ENCODE data around the gene ATP9A.
"Not testable (repeated sequence)": the region's sequence is repeated elsewhere in the genome, so short reads cannot be mapped to it uniquely, and the experiment has no call there.

ATP9A gene

DNA sequence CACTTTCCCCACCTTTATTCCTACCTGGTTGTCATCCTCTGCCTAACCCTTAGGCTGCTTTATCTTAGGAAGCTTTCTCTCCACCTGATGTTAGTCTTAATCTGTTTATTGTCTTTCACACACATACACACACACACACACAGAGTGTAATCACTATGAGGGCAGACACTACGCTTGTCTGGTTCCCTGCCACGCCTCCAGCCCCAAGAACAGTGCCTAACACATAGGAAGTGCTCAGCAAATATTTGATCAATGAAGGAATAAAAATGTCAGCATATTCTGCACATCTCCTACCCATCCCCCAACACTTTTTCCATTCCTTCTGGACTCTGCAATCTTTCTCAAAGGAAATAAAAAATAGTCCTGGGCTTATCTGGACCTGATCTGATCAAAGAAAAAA is 174.6 kb downstream of the ATP9A start:
- DNase-seq: no peak

DNA sequence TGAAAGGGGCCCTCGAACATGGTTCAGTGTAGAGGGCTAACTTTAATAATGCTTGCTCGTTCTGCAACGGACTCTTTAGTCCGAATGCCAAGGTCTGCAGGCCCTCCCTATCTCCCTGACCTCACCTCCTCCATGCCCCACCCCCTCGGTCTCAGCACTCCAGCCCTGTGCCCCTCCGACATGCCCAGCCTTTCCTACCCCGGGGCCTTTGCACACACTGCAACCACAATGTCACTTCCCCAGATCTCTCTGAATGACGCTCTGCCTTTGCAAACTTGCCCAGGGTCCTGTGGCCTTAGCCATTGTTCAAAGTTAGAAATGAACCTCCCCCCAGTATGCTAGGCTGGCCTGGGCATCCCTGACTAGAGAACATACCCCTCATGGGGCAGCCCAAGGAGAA is 175.6 kb downstream of the ATP9A start:
- no peak for DNase-seq

DNA sequence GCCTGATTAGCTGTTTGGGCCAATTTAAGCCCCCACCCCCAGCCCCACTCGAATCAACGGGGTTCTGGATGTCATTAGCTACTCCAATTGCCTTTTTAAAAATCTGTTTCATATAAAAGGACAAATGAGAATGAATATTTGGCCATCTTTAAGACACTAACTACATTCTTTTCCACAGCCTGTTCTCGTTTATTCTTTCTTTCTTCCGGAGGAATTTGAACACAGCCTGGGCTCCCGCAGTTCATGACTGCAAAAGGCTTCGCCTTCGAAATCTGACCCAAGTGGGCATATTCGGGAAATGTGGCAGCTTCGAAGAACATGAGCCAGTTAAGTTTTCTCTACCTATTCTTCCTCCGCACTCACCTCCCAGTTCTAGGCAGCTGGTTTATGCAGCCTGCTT is 176.3 kb downstream of the ATP9A start:
- no peak for DNase-seq

DNA sequence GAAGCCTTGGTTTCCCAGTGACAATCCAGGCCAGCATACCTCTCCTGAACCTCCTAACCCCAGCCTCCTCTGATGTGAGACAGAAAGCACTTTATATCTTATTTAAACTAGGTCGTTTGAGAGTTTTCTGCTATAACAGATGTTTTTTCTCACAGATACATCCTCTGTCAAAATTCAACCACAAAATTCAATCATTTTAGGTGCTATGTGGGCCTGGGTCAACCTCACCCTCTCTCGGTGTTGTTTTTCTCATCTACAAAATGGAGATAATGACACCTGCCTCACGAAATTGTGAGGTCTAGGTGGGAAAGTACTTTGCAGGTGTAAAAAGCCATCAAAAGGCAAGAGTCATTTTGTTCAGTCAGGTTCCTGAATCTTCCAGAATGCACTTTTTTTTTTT is 179.4 kb downstream of the ATP9A start:
- no peak for DNase-seq

DNA sequence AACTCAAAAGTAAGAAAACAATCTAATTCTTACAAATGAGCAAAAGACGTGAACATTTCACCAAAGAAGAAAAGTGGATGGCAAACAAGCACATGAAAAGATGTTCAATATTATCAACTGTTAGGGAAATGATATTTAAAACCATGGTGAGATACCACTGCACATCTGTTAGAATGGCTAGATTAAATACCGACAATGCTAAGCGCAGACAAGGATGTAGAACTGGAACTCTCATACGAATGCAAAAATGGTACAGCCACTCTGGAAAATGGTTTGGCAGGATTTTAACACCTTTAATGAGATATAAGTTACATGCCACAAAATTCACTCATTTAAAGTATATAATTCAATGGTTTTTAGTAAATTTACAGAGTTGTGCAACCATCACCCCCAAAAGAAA is 181.0 kb downstream of the ATP9A start:
- DNase-seq: no peak

DNA sequence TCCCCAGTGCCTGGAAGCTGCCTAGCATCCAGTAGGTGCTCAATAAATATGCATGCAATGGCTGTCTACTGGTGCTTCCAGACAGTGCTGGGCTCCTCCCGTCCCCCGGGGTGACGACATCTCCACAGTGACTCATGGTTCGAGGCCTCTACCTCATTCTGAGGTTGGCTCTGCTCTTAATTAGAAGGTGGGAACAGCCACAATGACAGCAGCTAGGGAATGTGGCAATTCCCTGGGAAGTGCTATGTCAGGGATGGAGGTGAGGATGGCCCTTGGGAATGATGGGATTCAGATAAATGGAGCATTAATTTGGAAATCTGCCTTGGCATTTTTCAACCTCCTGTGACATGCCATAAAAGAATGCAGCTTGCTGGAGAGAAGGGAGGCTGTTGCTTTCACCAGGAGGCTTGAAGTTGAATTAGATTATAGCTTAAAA is 182.2 kb downstream of the ATP9A start:
- no peak for DNase-seq

DNA sequence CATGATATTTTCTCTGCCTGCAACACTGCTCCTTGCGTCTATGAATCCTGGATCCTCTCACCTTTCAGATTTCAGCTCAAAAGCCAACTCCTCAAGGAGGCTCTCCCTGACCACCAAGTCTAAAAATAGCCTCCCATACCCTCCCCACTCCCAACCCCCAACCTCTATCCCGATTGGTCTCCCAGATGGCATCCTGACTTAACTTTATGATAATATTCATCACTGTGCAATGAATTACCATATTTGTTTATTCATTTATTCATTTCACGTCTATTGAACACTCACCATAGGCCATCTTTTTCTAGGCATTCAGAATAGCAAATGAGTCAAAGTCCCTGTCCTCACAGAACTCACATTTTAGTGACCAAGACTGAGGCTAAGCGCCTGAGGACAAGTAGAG is 183.0 kb downstream of the ATP9A start:
- DNase-seq: no peak

DNA sequence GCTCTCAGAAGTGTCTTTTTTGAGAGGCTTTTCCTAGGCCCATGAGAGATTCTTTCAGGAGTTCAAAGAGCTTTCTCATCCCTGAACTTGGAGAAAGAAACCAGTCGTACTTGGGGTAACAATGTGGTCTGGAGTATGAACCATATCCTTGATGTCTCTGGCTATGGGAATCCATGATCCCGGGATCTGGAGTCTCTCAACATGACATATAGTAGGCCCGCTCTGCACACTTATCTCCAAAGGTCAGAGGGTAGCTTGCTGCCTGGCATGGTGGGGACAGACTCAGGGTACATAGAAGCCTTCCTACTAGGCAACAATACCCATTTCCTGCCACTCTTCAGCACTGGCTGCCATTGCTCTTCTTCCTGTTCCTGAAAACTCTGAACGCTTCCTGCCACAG is 183.5 kb downstream of the ATP9A start:
- DNase-seq: no peak

DNA sequence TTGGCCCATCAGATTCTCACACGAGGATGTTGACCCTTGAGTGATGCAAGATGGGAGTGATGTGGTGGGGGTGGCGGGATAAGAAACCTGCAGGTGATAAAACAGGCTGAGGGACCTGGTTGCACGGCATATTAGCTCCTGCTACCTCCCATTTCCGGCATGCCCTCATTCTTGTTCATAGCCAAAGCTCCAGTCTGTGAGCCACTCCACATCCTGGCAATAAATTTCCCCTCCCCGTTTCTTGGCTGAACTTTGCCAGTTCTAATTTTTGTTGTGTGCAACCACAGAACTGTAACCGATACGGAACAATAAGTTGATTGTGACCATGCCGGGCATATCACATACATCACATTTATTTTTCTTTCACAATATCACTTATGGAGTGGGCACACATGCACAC is 184.1 kb downstream of the ATP9A start:
- no peak for DNase-seq

DNA sequence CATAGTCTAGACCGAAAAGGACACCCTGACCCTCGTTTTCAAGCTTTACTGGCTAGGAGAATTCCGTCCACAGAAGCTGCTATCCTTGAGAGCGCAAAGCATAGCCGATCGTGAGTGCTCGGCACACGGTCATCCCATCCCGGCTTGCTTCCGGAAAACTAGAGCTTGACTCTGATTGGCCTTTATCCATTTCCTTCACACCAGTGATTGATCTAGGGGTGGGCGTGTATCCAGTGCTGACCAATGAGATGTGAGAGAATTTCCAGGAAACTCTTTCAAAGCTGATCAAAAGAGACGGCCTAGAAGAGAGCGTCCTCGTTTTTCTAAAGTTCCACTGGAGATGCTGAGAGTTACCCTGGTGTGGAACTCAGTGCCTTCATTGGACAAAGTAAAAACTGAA is 184.7 kb downstream of the ATP9A start:
- DNase-seq: no peak

DNA sequence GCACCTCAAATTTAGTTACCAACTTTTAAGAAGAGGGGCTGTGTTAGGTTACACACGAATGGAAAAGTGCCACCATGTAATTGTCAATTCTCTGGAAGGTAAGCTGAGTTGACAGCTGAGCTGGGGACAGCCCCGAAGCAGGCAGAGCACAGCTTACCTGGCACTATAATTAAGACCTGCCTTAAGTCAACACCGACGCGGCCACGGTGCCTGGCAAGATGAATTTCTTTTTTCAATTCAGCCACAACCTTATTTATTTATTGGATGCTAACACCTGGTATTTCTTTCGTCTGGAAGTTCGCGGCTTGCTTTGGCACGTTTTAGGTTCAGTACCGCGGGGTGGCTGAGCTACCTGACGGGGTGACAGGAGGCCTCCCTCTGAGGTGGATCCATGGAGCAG is 185.1 kb downstream of the ATP9A start:
- DNase-seq: no peak

DNA sequence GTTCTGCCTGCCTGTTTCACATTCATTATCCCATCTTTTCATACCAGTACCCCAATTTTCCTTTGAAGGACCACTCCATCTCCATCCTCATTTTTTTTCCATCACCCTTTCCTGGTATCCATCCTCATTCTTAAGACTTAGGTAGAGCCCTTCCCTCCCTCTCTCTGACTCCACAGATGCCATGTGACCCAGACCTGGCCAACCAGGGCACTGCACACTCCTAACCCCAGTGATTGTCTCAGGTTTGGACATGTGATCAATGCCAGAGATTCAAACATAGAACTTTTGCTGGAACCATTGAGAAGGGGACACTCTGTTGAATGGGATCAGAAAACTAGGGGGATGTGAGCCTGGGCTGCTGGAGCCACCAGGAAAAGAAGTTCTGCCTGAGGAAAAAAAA is 186.6 kb downstream of the ATP9A start:
- no peak for DNase-seq

DNA sequence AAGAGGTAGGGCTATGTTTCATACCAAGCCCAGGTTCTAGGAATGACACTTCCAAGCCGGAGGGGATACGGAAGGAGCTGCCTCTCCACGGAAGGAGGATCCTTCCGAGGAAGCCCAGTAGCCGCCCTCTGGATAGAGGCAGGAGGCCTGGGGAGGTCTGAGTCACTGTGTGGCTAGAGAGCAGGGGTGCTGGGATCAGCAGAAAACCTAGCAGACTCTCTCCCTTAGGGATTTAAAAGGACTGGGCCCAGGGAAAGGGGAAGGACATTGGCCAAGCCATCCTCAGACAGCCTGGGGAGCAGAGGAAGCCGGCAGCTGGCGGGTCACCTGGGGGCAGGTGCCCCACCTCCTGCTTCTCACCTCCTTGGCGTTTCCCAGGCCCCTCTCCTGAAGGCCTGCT is 189.1 kb downstream of the ATP9A start:
- no peak for DNase-seq

DNA sequence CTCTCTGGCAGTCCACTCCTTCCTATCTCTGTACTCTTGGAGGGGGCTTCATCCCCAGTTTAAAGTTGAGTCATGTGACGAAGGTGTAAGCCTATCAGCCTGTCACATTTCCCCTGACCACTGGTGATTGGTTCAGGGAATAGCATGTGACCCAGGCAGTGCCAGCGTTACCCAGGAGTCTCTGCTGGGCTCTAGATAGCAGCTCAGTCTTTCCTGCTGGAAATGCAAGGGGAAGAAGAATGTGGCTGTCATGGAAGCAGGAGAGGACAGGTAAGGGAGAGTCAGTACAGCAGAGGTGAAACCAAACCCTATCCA is 190.1 kb downstream of the ATP9A start:
- DNase-seq: no peak

DNA sequence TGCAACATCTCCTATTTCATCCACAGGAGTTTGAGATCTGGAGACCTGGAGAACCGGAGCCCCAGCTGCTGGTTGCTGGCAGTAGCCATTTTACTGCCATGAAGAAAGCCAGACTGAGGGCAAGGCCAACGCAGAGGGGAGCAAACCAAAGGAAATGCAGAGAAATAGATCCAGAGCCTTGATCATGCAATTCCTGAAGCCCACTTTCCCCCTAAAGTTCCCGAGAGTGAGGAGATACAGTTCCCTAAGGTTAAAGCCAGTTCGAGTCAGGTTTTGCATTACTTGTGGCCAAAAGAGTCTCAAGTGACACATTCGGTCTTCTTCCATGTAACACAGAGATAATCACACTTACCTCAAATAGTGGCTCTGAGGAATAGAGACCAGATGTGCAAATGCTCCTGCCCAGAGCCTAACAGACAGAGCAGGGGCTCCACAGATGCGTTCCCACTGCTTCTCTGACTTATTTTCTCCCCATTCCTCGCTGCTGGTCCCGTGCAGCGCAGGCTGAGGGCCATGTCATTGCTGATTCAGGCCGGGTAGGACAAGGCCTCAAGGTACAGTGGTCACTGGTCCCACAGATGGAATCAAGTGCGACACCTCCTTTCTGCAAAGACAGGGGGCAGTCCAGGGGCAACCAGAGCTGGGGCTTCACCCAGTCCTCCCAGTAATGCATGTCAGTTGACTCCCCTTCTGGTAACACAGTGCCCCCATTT is 190.6 kb downstream of the ATP9A start:
- no peak for DNase-seq

DNA sequence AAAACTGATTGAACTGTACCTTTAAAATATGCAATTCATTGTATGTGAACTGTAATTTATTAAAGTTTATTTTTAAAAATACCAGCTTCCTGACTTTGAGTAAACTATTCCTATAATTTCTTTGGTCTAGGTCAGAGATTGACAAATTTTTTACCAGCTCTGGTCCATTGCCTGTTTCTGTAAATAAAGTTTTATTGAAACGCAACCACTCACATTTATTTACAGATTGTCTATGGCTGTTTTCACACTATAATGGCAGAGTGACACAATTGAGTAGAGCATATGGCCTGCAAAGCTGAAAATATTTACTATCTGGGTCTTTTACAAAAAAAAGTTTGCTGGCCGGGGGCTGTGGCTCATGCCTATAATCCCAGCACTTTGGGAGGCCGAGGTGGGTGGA is 192.7 kb downstream of the ATP9A start:
- DNase-seq: no peak

DNA sequence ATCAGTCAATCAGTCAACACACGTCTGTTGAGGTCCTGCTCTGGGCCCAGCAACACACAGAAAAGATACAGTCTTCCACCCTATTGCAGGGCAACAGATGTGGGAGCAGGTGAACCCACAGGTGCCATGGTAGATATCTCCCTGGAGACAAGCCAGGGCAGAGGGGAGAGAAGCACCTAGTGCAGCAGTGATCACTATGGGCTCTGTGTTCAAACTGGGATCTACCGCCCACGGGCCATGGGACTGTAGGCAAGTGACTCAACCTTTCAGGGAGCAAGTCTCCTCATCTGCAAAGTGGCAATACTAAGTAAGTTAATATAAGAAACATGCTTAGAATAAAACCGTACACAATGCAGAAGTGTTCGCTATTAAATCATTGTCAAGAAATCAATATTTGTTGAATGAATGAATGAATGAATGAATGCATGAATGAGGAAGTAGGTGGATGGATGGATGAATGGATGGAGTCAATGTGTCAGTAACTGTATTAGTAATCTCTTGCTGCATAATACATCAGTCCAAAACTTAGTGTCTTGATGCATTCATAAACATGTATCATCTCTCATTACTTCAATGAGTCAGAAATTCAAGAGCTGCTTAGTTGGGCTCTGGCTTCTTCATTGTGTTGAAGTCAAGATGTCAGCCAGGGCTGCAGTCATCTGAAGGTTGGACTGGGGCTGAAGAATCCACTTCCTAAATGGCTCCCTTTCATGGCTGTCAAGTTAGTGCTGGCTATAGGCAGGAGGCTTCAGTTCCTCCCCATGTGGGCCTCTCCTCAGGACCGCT is 193.7 kb downstream of the ATP9A start:
- DNase-seq: no peak

DNA sequence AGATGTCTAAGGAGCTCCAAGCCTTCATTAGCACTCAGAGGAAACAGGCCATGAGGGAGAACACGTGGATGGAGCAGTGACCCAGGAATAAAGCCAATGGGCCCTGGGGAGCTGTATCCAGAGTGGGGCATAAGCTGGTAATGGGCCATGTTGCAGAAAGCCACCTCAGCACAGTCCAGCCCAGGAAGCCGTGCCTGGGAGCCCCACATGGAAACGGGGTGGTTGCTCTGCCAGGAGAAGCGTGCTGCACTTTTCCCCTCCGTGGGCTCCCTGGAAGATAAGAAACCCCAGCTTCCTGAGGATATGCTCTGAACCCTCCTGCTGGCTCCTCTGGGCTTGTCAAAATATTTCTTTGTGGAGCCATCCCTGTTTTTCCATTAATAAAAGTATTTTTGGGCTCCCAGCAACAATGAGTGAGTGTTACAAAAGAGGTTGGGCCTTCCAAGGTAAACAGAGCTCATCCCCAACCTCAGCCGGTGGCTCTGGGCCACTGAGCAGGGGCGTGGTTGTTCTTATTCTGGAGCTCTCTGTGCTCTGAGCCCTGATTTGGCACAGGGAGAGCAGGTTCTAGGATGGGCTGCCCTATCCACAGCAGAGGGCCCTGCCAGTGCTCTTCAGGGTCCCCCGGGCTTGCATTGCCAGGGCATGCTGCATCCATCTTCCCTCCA is 194.5 kb downstream of the ATP9A start:
- DNase-seq: no peak

DNA sequence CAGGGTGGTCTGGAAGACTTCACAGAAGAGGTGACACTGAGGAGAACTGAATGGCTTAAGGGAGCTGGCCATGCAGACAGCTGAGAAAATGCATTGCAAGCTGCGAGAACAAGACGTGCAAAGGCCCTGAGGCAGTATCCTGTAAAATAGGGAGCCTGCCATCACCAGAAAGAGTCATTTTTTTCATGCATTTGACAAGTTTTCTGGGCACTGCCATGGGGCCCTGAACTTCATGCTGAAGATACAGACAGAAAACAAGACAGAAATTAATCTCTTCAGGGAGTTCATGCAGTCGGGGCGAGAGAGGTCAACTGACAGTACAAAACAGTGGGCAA is 196.8 kb downstream of the ATP9A start:
- DNase-seq: no peak

DNA sequence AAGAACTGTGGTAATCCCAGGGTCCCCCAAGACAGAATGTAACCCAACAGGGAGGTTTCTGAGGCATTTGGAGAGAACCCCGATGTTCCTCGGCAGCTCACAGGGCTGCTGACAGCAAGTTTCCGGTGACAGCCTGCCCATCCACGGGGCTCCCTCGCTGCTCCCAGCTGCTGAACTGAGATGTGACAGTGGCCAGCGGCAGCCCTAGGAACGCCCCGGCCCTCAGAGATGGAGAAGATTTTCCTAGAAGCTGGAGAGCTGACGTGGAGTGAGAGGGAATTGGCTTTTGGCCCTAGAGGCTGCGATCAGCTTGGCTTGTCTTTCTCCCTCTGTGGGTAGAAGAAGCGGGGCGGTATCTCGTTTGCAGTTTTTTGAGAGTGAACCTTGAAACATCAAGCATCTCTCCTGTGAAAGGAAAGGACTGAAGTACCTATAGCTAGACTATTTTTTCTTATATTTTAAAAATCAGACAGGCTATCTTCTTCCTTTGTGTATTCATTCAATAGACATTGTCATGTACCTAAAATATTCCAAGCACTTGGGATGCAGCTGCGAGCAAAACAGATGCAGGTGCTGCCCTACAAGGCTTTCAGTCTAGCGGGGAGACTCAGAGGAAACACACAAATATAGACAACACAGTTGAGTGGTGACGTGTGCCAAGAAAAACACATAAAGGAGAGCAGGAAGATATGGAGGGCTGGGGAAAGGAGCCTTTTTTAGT is 197.3 kb downstream of the ATP9A start:
- no peak for DNase-seq

DNA sequence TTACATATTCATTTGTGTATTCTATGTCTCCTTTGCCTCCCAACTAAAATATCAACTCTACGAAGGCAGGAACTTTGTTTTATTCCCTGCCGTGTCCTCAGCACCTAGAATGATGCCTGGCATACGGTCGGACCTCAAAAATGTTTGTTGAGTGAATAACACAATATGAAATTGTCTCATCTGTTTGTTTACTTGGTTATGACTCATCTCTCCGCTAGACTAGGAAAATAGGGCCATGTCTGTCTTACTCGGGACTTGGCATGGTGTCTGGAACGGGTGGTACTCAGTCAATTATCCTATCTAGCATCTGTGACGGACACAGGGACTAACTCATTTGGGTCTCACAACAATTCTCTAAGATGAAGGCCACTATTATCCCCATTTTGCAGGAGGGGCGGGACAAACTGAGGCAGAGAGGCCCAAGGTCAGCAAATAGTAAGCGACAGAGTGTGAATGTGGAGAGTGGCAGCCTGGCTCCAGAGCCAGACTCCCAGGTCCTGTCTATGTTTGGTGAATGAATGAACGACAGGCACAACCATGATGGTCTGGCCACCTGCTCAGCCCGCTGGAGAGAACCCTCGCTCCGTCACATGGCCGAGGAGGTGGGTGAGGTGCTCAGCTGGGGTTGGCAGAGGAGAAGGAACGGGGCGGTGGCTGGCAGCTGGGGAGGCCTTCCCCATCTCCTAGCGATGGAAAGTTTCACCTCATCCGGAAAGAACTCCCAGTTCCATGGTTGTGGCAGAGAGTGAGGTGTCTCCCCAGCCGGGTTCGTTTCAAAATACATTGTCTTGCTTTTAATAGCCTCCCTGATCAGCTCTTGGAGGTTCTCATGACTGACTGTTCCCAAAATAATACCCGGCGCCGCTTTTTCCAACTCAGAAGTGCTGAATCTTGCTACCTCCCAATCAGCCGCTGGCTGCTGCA is 198.1 kb downstream of the ATP9A start:
- DNase-seq: no peak

DNA sequence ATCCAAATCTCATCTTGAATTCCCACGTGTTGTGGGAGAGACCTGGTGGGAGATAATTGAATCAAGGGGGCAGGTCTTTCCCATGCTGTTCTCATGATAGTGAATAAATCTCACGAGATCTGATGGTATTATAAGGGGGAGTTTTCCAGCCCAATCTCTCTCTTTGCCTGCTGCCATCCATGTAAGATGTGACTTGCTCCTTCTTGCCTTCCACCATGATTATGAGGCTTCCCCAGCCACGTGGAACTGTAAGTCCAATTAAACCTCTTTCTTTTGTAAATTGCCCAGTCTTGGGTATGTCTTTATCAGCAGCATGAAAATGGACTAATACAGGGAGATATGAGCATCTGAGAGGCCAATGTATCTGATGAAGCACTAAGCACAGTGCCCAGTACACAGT is 199.7 kb downstream of the ATP9A start:
- not testable (repeated sequence) for DNase-seq

DNA sequence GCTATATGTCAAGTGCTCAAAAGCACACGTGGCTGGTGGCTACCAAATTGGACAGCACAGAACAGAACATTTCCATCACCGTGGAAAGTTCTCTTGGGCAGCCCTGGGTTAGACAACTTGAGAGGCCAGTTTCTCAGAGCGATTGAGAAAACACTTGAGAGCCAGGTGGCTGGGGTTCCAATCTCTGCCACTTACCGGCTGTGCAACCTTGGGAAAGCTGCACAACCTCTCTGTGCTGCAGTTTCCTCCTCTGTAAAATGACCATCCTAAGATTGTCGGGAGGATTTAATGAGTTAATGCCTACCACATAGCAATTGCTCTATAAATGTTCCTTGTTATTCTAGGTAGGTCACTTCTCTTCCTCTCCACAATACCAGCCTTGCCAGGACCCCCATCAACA is 200.6 kb downstream of the ATP9A start:
- no peak for DNase-seq

Measured in GDM1 (cell line).